ENCODE measurements around the gene SLC25A11. TPM values are rescaled to one million over a fixed set of nuclear protein-coding genes. Genes with fewer than 3 reads are reported as not detected.

SLC25A11 gene
- total RNA-seq, 1 experiment from 2014 or later, result 38.4 TPM

- Mint-ChIP-seq H3K4me1 (ENCODE audit: low read depth, unreplicated experiment) (peaks cover 33% of the 10 kb centered on the region), H3K36me3 (ENCODE audit: insufficient read depth, unreplicated experiment) (peaks cover 85% of the 10 kb centered on the region), H3K4me3 (ENCODE audit: low read depth, unreplicated experiment) (peak overlapping the region; percentile 89), H3K27ac (ENCODE audit: unreplicated experiment) (peak overlapping the region; percentile 84), H3K9me3 (ENCODE audit: low read depth, unreplicated experiment) (no peaks in the 10 kb centered on the region), H3K27me3 (ENCODE audit: unreplicated experiment) (no peaks in the 10 kb centered on the region)
- no TSS peak for BruUV-seq (replicated peaks)
- TF ChIP-seq CTCF (IDR thresholded peaks at IDR 0.05; ENCODE audit: unreplicated experiment), result no peak
- DNase-seq, result peak; percentile 80
- CTCF ChIA-PET, result no interaction called here
- intact Hi-C loops (cut with micrococcal nuclease; ENCODE audit: unreplicated experiment), result no loop called here
Observed at GRCh38 chr17:4945176-4945943, 5.5 kb upstream of the SLC25A11 start.

GRCh38 chr17:4944554-4945175 is 4.8 kb upstream of the SLC25A11 start:
- TF ChIP-seq CTCF (IDR thresholded peaks at IDR 0.05; ENCODE audit: unreplicated experiment), result no peak
- CTCF ChIA-PET, result no interaction called here
- no peak for DNase-seq
- H3K27ac Mint-ChIP-seq (ENCODE audit: unreplicated experiment), result peak overlapping the region; percentile 84
- H3K36me3 Mint-ChIP-seq (ENCODE audit: insufficient read depth, unreplicated experiment), result peaks cover 88% of the 10 kb centered on the region
- no peaks in the 10 kb centered on the region for H3K27me3 Mint-ChIP-seq (ENCODE audit: unreplicated experiment)
- intact Hi-C loops (cut with micrococcal nuclease; ENCODE audit: unreplicated experiment), result no loop called here
- H3K9me3 Mint-ChIP-seq (ENCODE audit: low read depth, unreplicated experiment), result no peaks in the 10 kb centered on the region
- peaks cover 31% of the 10 kb centered on the region for H3K4me1 Mint-ChIP-seq (ENCODE audit: low read depth, unreplicated experiment)
- BruUV-seq (replicated peaks), result no TSS peak
- H3K4me3 Mint-ChIP-seq (ENCODE audit: low read depth, unreplicated experiment), result peak overlapping the region; percentile 89

GRCh38 chr17:4944163-4944553 is 4.3 kb upstream of the SLC25A11 start:
- peaks cover 31% of the 10 kb centered on the region for H3K4me1 Mint-ChIP-seq (ENCODE audit: low read depth, unreplicated experiment)
- intact Hi-C loops (cut with micrococcal nuclease; ENCODE audit: unreplicated experiment), result no loop called here
- no peak for DNase-seq
- peak overlapping the region; percentile 11 for H3K27ac Mint-ChIP-seq (ENCODE audit: unreplicated experiment)
- BruUV-seq (replicated peaks), result no TSS peak
- TF ChIP-seq CTCF (IDR thresholded peaks at IDR 0.05; ENCODE audit: unreplicated experiment), result no peak
- peaks cover 93% of the 10 kb centered on the region for H3K36me3 Mint-ChIP-seq (ENCODE audit: insufficient read depth, unreplicated experiment)
- H3K27me3 Mint-ChIP-seq (ENCODE audit: unreplicated experiment), result no peaks in the 10 kb centered on the region
- CTCF ChIA-PET, result no interaction called here
- no peaks in the 10 kb centered on the region for H3K9me3 Mint-ChIP-seq (ENCODE audit: low read depth, unreplicated experiment)
- no peak overlapping the region for H3K4me3 Mint-ChIP-seq (ENCODE audit: low read depth, unreplicated experiment)

GRCh38 chr17:4942760-4943508 is 3.1 kb upstream of the SLC25A11 start:
- BruUV-seq (replicated peaks), result no TSS peak
- intact Hi-C loops (cut with micrococcal nuclease; ENCODE audit: unreplicated experiment), result no loop called here
- no peak for TF ChIP-seq CTCF (IDR thresholded peaks at IDR 0.05; ENCODE audit: unreplicated experiment)
- no peaks in the 10 kb centered on the region for H3K9me3 Mint-ChIP-seq (ENCODE audit: low read depth, unreplicated experiment)
- peak overlapping the region; percentile 60 for H3K27ac Mint-ChIP-seq (ENCODE audit: unreplicated experiment)
- H3K4me3 Mint-ChIP-seq (ENCODE audit: low read depth, unreplicated experiment), result no peak overlapping the region
- H3K4me1 Mint-ChIP-seq (ENCODE audit: low read depth, unreplicated experiment), result peaks cover 31% of the 10 kb centered on the region
- CTCF ChIA-PET, result no interaction called here
- peaks cover 85% of the 10 kb centered on the region for H3K36me3 Mint-ChIP-seq (ENCODE audit: insufficient read depth, unreplicated experiment)
- no peaks in the 10 kb centered on the region for H3K27me3 Mint-ChIP-seq (ENCODE audit: unreplicated experiment)
- DNase-seq, result no peak

Data from Calu3 (cell line).